ENCODE measurements around the gene CRELD1.
A peak's percentile ranks its signal among the peaks of the same experiment; 100 is the strongest.

The CRELD1 gene

GRCh38 chr3:9903904-9904303 lies 29.7 kb upstream of the CRELD1 start:
- ATAC-seq (no peak), DNase-seq (no peak)

DNA sequence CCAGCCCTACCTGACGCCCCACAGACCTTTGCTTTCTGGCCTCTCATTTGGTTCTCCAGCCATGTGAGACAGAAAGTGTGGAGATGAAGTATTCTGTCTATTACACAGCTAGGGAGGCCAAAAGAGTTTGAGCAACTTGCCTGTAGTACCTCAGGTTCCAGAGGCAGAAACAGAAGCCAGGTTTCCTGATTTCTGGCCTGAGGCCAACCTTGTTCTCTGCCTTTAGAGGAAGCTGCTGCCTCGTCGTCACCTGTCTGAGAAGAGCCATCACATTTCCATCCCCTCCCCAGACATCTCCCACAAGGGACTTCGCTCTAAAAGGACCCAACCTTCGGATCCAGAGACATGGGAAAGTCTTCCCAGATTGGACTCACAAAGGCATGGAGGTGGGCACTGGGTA lies 27.2 kb upstream of the CRELD1 start:
- no peak for DNase-seq
- ATAC-seq, result no peak

- DNase-seq (no peak), ATAC-seq (no peak)
Measured at GRCh38 chr3:9908286-9908685, 25.3 kb upstream of the CRELD1 start.

- peak; percentile 47 for ATAC-seq
- no peak for DNase-seq
Measured at GRCh38 chr3:9909221-9910013, 24.2 kb upstream of the CRELD1 start.

- no peak for DNase-seq
Measured at GRCh38 chr3:9911863-9912262, 21.8 kb upstream of the CRELD1 start.

GRCh38 chr3:9912294-9912935 lies 21.2 kb upstream of the CRELD1 start:
- no peak for DNase-seq
- no peak for ATAC-seq

More at GRCh38 chr3:9911863-9912262, 21.8 kb upstream of the CRELD1 start:
- ATAC-seq, result no peak

- ATAC-seq, result no peak
- no peak for DNase-seq
Measured at GRCh38 chr3:9913601-9914000, 20.0 kb upstream of the CRELD1 start.

DNA sequence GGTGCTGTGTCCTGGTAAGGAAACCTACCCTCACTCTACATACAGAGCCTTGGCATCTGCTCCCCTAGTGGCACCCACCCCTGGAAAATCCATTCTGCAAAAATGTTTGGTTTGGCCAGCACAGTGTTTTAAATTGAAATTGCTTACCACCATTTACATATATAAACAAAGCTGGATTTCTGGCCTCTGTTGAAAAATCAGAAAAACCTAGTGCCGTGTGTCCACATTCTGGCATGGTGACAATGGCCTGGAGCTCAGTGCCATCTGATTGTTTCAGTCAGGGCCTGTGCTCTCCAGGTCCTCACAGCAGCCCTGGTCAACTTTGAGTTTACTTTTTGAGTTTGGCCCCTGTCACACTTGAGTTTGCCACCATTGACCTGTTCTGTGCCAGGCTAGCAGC lies 19.6 kb upstream of the CRELD1 start:
- DNase-seq (no peak), ATAC-seq (no peak)

GRCh38 chr3:9914559-9915253 lies 18.9 kb upstream of the CRELD1 start:
- ATAC-seq (peak; percentile 47), DNase-seq (no peak)

GRCh38 chr3:9915254-9916141 lies 18.1 kb upstream of the CRELD1 start:
- peak; percentile 26 for ATAC-seq

DNA sequence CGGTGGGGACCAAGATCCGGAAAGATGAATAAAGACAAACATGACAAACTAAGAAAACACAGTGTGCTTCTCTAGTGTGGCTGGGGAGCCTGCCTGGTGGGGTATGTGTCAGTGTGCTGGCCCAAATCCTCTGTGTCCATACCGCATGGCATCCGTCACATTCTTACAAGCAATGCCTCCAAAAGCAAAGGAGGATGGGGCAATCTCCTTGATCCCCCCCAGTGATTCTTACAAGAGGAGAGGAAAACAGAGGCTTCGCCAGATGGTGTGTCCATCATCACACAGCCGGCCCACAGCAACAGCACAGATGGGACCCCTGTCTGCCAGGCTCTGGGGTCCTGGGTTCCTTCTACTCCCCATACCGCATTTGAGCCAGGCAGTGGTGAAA lies 17.3 kb upstream of the CRELD1 start:
- no peak for ATAC-seq

More at GRCh38 chr3:9915254-9916141, 18.1 kb upstream of the CRELD1 start:
- peak; percentile 58 for DNase-seq

GRCh38 chr3:9916734-9917680 lies 16.6 kb upstream of the CRELD1 start, which contains the start of gene IL17RC:
Gene IL17RC (plus strand): TSS chr3:9917098. CDS start chr3:9917316, 218 bp downstream.
- DNase-seq (peak; percentile 55), ATAC-seq (peak; percentile 78)

More for the DNA sequence above, 17.3 kb upstream of the CRELD1 start:
- DNase-seq, result no peak

GRCh38 chr3:9917820-9918219 lies 15.8 kb upstream of the CRELD1 start:
- no peak for ATAC-seq
- DNase-seq, result no peak

DNA sequence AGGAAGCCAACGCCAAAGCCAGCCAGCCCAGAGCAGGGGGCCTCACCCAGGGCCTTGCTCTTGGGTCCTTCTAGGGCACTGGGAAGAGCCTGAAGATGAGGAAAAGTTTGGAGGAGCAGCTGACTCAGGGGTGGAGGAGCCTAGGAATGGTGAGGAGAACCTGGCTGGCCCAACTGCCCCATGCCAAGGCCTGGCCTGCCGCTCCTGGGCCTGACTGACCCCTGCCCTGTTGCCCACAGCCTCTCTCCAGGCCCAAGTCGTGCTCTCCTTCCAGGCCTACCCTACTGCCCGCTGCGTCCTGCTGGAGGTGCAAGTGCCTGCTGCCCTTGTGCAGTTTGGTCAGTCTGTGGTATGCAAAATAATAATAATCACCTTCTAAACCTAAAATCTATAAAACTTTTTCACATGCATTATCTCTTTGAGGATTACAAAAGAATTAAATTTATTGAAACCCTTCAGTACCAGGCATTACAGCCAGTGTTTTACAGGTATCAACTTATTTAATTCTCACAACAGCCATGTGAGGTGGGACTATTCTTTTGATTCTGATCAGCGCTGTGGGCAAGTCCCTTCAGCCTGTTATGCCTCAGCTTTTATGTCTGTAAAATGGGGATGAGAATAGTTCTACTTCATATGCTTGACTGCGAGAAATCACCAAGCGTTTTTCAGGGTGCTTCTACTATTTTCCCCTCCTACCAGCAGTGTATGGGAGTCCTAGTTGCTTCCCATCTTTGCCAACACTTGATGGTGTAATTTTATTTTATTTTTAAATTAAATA lies 15.2 kb upstream of the CRELD1 start:
- no peak for DNase-seq
- ATAC-seq, result no peak

DNA sequence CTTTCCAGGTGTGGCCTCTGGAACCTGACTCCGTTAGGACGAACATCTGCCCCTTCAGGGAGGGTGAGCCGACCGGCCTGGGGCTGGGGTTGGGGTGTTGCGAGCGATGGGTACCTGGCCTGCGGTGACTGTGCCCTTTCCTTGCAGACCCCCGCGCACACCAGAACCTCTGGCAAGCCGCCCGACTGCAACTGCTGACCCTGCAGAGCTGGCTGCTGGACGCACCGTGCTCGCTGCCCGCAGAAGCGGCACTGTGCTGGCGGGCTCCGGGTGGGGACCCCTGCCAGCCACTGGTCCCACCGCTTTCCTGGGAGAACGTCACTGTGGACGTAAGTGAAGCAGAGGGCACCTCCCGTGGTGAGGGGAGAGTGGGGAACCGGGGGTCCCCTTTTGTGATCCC lies 5.5 kb upstream of the CRELD1 start:
- ATAC-seq (no peak), DNase-seq (no peak)

GRCh38 chr3:9930804-9931418 lies 2.7 kb upstream of the CRELD1 start:
- peak; percentile 23 for DNase-seq
- no peak for ATAC-seq

DNA sequence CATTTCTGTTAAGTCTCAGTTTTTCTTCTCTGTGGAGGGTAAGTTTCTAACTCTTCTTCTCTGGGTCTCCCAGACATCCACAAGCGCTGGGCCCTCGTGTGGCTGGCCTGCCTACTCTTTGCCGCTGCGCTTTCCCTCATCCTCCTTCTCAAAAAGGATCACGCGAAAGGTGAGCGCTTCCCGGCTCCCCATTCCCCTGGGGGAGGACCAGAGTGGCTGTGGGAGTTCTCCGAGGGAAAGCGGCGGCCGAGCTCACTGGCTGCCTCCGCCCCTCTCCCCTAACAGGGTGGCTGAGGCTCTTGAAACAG lies 1.1 kb upstream of the CRELD1 start:
- no peak for ATAC-seq
- no peak for DNase-seq

DNA sequence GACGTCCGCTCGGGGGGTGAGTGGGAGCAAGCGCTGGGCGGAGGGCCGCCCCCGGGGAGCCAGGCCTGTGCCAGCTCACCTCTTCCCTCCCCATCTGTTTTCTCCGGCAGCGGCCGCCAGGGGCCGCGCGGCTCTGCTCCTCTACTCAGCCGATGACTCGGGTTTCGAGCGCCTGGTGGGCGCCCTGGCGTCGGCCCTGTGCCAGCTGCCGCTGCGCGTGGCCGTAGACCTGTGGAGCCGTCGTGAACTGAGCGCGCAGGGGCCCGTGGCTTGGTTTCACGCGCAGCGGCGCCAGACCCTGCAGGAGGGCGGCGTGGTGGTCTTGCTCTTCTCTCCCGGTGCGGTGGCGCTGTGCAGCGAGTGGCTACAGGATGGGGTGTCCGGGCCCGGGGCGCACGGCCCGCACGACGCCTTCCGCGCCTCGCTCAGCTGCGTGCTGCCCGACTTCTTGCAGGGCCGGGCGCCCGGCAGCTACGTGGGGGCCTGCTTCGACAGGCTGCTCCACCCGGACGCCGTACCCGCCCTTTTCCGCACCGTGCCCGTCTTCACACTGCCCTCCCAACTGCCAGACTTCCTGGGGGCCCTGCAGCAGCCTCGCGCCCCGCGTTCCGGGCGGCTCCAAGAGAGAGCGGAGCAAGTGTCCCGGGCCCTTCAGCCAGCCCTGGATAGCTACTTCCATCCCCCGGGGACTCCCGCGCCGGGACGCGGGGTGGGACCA lies 632 bp upstream of the CRELD1 start:
- peak; percentile 88 for ATAC-seq
- DNase-seq, result peak; percentile 92

DNA sequence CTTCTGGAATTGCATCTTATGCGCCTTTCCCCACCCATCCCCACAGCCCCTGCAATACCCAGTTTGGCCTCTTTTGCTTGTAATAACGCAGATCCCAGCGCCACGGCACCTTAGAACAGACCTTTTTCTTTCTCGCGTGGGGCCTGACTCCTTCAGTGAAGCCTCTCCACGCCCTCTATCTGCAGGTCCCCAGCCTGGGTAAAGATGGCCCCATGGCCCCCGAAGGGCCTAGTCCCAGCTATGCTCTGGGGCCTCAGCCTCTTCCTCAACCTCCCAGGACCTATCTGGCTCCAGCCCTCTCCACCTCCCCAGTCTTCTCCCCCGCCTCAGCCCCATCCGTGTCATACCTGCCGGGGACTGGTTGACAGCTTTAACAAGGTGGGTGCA lies 594 bp downstream of the CRELD1 start:
- DNase-seq (peak; percentile 22), ATAC-seq (no peak)
